H1 (cell line): ENCODE data around the gene RHBDD2. TPM values are rescaled to one million over a fixed set of nuclear protein-coding genes. Genes with fewer than 3 reads are reported as not detected.

Experiments used
- CHD7 ChIP-seq: fragments of 300-600 bp; sonication (generic); IDR thresholded peaks from 2 replicates; pipeline ENCODE4 v1.7.1; 2012; ENCODE audit warnings: low read length, moderate library complexity, mild to moderate bottlenecking, inconsistent platforms; ENCODE audit not compliant: insufficient replicate concordance
- HDAC2 ChIP-seq, 2 experiments: fragments of 300-600 bp in 1 of 2; sonication (generic) in 1 of 2; IDR thresholded peaks; 2 replicates each; pipeline ENCODE4 v1.6.1; 2011 to 2012; ENCODE audit warnings: low read depth in 2 of 2, low read length in 2 of 2, mild to moderate bottlenecking in 2 of 2, moderate library complexity in 2 of 2, borderline replicate concordance in 1 of 2, inconsistent platforms in 1 of 2
- NANOG ChIP-seq: IDR thresholded peaks from 2 replicates; pipeline ENCODE4 v1.6.1; 2011; ENCODE audit warnings: low read length, low read depth, mild to moderate bottlenecking, inconsistent platforms; ENCODE audit not compliant: insufficient read depth, poor library complexity, severe bottlenecking
- polyA plus RNA-seq, 7 experiments: library from polyadenylated mRNA; depleted of rRNA in 3 of 7; stranded (reverse) in 5 of 7; unstranded in 2 of 7; fragments of >200 nt in 5 of 7; fragments of 200-250 nt in 2 of 7; gene quantifications; 1 replicate in 5 of 7; 2 replicates in 1 of 7; 4 replicates in 1 of 7; pipeline versions ENCODE4 v1.2.1 to v1.2.3, GENCODE V29; 2011 to 2013; ENCODE audit warnings: missing spikeins in 2 of 7, mixed read lengths in 2 of 7
- total RNA-seq: library from RNA; stranded (reverse); fragmentation: NEBNext Ultra II Directional; extraction: Animal tissue kit (Norgen Biotek cat#: 25700); gene quantifications from 2 replicates; pipeline ENCODE4 v1.2.1, GENCODE V29; 2021
- TF ChIP-seq, protein P1 (sequence below): IDR thresholded peaks from 2 replicates; pipeline ENCODE4 v1.6.1; 2012; ENCODE audit warnings: low read length, inconsistent platforms

The RHBDD2 gene
- total and polyA plus RNA-seq, 2 of the 8 experiments (the other 6 are each of a cell fraction or from before 2014, with no cell fraction given), result 28.3 to 65.5 TPM

- TF ChIP-seq CHD7 (no peak), NANOG (peak; percentile 75), HDAC2 (IDR thresholded peaks at IDR 0.05; ENCODE audit: borderline replicate concordance in 1 of 2, low read depth in 2 of 2, low read length in 2 of 2) (peak in 1 of 2 experiments; percentile 37; a peak in 1 of 4 replicates)
- TF ChIP-seq, protein P1, sequence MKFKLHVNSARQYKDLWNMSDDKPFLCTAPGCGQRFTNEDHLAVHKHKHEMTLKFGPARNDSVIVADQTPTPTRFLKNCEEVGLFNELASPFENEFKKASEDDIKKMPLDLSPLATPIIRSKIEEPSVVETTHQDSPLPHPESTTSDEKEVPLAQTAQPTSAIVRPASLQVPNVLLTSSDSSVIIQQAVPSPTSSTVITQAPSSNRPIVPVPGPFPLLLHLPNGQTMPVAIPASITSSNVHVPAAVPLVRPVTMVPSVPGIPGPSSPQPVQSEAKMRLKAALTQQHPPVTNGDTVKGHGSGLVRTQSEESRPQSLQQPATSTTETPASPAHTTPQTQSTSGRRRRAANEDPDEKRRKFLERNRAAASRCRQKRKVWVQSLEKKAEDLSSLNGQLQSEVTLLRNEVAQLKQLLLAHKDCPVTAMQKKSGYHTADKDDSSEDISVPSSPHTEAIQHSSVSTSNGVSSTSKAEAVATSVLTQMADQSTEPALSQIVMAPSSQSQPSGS, result 0 out of 2 replicates have a peak, but pooled peaks have one; percentile 16
Measured at GRCh38 chr7:75881436-75882095, 2.7 kb downstream of the RHBDD2 start (continued).
